Endodermal cell (in vitro differentiated cells): ENCODE results near the gene MRPS27. TPM values are rescaled to one million over a fixed set of nuclear protein-coding genes. Genes with fewer than 3 reads are reported as not detected.
A peak's percentile ranks its signal among the peaks of the same experiment; 100 is the strongest.

ENCODE experiments used
- DNase-seq: peaks from one replicate; pipeline ENCODE4 v3.0.0-alpha.2; 2017
- H3K27ac ChIP-seq: 2 replicates; pipeline ENCODE4 v1.5.1; 2013; ENCODE audit warnings: mild to moderate bottlenecking, low read depth, low read length, moderate library complexity
- H3K27me3 ChIP-seq: 2 replicates; pipeline ENCODE4 v1.6.1; 2013; ENCODE audit warnings: mild to moderate bottlenecking, low read length, moderate library complexity; ENCODE audit not compliant: insufficient read depth, control insufficient read depth, poor library complexity, severe bottlenecking
- H3K36me3 ChIP-seq: 2 replicates; pipeline ENCODE4 v1.7.0; 2013; ENCODE audit warnings: mild to moderate bottlenecking, low read length, moderate library complexity; ENCODE audit not compliant: control insufficient read depth, insufficient read depth
- H3K4me1 ChIP-seq: one replicate; pipeline ENCODE4 v1.7.0; 2013; ENCODE audit warnings: low read length; ENCODE audit not compliant: control insufficient read depth, insufficient read depth
- H3K4me3 ChIP-seq: 2 replicates; pipeline ENCODE4 v1.5.1; 2013; ENCODE audit warnings: mild to moderate bottlenecking, low read length, moderate library complexity
- H3K9ac ChIP-seq: 2 replicates; pipeline ENCODE4 v1.6.1; 2013; ENCODE audit warnings: mild to moderate bottlenecking, low read length, moderate library complexity; ENCODE audit not compliant: poor library complexity, severe bottlenecking; ENCODE audit errors: extremely low read depth
- H3K9me3 ChIP-seq: 2 replicates; pipeline ENCODE4 v1.6.1; 2013; ENCODE audit warnings: mild to moderate bottlenecking, low read length, moderate library complexity; ENCODE audit not compliant: control insufficient read depth
- H3K27ac Mint-ChIP-seq: 2 replicates; pipeline ENCODE4 v1.8.0; 2020; ENCODE audit warnings: mixed read lengths
- H3K27me3 Mint-ChIP-seq: 2 replicates; pipeline ENCODE4 v1.8.0; 2021; ENCODE audit warnings: mild to moderate bottlenecking, mixed read lengths; ENCODE audit not compliant: insufficient read depth
- H3K36me3 Mint-ChIP-seq: 2 replicates; pipeline ENCODE4 v1.8.0; 2020; ENCODE audit warnings: low read depth, mixed read lengths
- H3K4me1 Mint-ChIP-seq: 2 replicates; pipeline ENCODE4 v1.8.0; 2020; ENCODE audit warnings: mixed read lengths
- H3K4me3 Mint-ChIP-seq: 2 replicates; pipeline ENCODE4 v1.8.0; 2020; ENCODE audit warnings: mild to moderate bottlenecking, moderate library complexity, mixed read lengths
- H3K9me3 Mint-ChIP-seq: 2 replicates; pipeline ENCODE4 v1.8.0; 2020; ENCODE audit warnings: mild to moderate bottlenecking, mixed read lengths
- WGBS, 2 experiments: methylation state at CpG; one replicate each; pipeline versions ENCODE4 v1.1.5 to v1.1.7; 2013; ENCODE audit warnings: missing lambda C conversion rate in 2 of 2, mixed read lengths in 1 of 2; ENCODE audit not compliant: insufficient coverage in 1 of 2, insufficient read length in 1 of 2; 5-methylcytosine and 5-hydroxymethylcytosine counted together
- total RNA-seq, 2 donors: library from RNA; stranded (reverse); fragmentation: NEBNext Ultra II Directional in 1 of 2; extraction: Animal tissue kit (Norgen Biotek cat#: 25700) in 1 of 2; gene quantifications; 2 replicates in 1 of 2; 3 replicates in 1 of 2; pipeline ENCODE4 v1.2.1, GENCODE V29; 2021
- TF ChIP-seq, protein P1 (sequence below): fragments of 200-600 bp; sonication (generic); conservative IDR thresholded peaks from 2 replicates; pipeline ENCODE4 v1.5.0; 2021; ENCODE audit warnings: antibody characterized with exemption, mild to moderate bottlenecking

MRPS27 gene
- total RNA-seq, 2 donors from 2014 or later, result 55.2 to 80.8 TPM

DNA sequence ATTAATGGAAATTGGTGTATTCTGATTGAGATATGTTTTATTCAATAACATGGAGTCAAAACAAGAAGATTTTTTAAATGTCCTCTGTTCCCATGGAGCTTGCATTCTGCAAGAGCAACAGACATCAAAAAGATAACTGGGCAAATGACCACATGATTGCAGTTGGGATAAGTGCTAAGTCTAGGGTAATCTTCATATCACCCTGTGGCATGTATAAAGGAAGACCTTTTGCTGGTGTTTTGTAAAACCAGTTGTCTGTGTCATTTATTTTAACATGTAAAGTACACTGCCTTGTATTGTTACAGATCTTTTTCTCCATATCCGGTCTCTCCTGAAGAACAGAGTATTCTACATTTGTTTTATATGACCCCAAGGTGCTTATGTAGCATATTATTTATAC, 44.1 kb upstream of the MRPS27 start:
- Mint-ChIP-seq H3K36me3 (peaks cover 31% of the 10 kb centered on the region), H3K27ac (no peak overlapping the region)
- 100% methylated on average over 1 of the region's 1 CpG; no CpG with 5 or more reads in 1 of the 2 experiments for WGBS, 2 experiments

DNA sequence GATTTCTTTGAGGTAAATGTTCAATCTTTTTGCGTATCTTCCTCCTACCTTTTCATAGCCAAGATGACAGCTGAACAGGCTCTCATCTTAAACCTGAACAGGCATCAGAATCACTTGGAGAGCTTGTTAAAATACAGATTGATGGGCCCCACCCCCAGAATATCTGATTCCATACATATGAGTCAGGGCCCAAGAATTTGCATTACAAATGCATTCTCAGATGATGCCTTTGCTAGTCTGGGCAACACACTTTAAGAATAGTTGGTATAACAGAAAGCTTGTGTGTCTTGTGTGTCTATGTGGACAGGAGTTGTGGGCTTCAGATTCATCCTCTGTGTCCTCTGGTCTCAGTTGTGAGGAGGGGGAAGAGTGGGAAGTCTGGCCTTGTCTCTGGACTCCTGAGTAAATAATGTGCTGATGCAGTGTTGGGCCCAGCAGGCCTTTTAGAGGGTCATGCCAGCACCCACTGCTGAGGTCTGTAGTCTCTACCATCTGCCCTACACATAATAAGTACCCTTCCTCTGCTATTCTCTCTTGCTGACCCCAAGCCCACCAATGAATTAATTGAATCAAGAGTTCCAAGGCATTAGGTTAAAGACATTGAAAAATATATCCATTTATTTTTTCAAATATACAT, 43.2 kb upstream of the MRPS27 start:
- Mint-ChIP-seq H3K36me3 (peaks cover 36% of the 10 kb centered on the region), H3K27me3 (no peaks in the 10 kb centered on the region), H3K4me1 (peaks cover 2% of the 10 kb centered on the region), H3K4me3 (no peak overlapping the region), H3K27ac (peak overlapping the region; percentile 81), H3K9me3 (no peaks in the 10 kb centered on the region)
- TF ChIP-seq, protein P1, sequence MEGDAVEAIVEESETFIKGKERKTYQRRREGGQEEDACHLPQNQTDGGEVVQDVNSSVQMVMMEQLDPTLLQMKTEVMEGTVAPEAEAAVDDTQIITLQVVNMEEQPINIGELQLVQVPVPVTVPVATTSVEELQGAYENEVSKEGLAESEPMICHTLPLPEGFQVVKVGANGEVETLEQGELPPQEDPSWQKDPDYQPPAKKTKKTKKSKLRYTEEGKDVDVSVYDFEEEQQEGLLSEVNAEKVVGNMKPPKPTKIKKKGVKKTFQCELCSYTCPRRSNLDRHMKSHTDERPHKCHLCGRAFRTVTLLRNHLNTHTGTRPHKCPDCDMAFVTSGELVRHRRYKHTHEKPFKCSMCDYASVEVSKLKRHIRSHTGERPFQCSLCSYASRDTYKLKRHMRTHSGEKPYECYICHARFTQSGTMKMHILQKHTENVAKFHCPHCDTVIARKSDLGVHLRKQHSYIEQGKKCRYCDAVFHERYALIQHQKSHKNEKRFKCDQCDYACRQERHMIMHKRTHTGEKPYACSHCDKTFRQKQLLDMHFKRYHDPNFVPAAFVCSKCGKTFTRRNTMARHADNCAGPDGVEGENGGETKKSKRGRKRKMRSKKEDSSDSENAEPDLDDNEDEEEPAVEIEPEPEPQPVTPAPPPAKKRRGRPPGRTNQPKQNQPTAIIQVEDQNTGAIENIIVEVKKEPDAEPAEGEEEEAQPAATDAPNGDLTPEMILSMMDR, result no peak
- Histone ChIP-seq H3K36me3 (peaks cover 17% of the 10 kb centered on the region), H3K27me3 (no peaks in the 10 kb centered on the region), H3K4me1 (no peaks in the 10 kb centered on the region), H3K27ac (peak overlapping the region; percentile 1), H3K4me3 (no peak overlapping the region), H3K9ac (no peak overlapping the region), H3K9me3 (no peaks in the 10 kb centered on the region)
- 80 to 89% methylated on average over 1 of the region's 1 CpG for WGBS, 2 experiments
- peak; percentile 60 for DNase-seq

More for the DNA sequence above, 44.1 kb upstream of the MRPS27 start:
- Mint-ChIP-seq H3K27me3 (no peaks in the 10 kb centered on the region), H3K4me1 (peaks cover 2% of the 10 kb centered on the region), H3K9me3 (no peaks in the 10 kb centered on the region), H3K4me3 (no peak overlapping the region)
- peaks cover 14% of the 10 kb centered on the region for H3K36me3 ChIP-seq
- H3K9ac ChIP-seq, result no peak overlapping the region
- no peaks in the 10 kb centered on the region for H3K9me3 ChIP-seq
- DNase-seq, result no peak
- H3K27me3 ChIP-seq, result no peaks in the 10 kb centered on the region
- no peak overlapping the region for H3K27ac ChIP-seq
- H3K4me3 ChIP-seq, result no peak overlapping the region
- TF ChIP-seq, protein P1, result no peak
- no peaks in the 10 kb centered on the region for H3K4me1 ChIP-seq

- WGBS, 2 experiments, result 100% methylated on average over 1 of the region's 1 CpG
- Mint-ChIP-seq H3K4me1 (no peaks in the 10 kb centered on the region), H3K36me3 (peaks cover 39% of the 10 kb centered on the region), H3K27ac (no peak overlapping the region), H3K9me3 (no peaks in the 10 kb centered on the region), H3K4me3 (no peak overlapping the region), H3K27me3 (no peaks in the 10 kb centered on the region)
- no peak overlapping the region for H3K9ac ChIP-seq
- H3K27me3 ChIP-seq, result no peaks in the 10 kb centered on the region
- peaks cover 19% of the 10 kb centered on the region for H3K36me3 ChIP-seq
- TF ChIP-seq, protein P1, result no peak
- DNase-seq, result no peak
- H3K27ac ChIP-seq, result no peak overlapping the region
- no peaks in the 10 kb centered on the region for H3K4me1 ChIP-seq
- H3K4me3 ChIP-seq, result no peak overlapping the region
- no peaks in the 10 kb centered on the region for H3K9me3 ChIP-seq
Measured at GRCh38 chr5:72359886-72360285, 39.8 kb upstream of the MRPS27 start.
